ENCODE measurements around the gene PDE3A. TPM values are rescaled to one million over a fixed set of nuclear protein-coding genes. Genes with fewer than 3 reads are reported as not detected.

PDE3A gene
- total RNA-seq, 2 donors from 2014 or later, result 5.5 to 6.2 TPM

DNA sequence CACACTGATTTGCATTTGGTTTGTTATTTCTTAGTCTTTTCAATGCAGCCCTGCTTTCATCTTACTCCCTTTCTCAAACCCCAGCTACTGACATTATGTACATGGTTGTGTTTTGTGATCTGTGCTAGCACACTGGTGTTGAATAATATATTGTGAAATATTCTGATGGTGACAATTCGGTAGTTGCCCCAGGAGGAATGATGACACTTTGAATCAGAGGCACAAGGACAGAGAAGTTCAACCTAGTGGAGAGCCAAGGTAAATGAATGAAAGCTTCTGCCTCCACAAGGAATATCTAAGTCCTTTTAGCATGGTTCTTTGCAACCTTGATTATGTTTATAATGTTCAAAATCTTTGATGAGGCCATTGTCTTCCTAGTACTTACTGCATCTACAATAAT, 159.9 kb downstream of the PDE3A start:
- intact Hi-C loops (cut with DNase I), result no loop called here
- Histone ChIP-seq H3K9me3 (no peaks in the 10 kb centered on the region), H3K36me3 (no peaks in the 10 kb centered on the region), H3K4me1 (replicated peaks) (no peaks in the 10 kb centered on the region), H3K27ac (no peak overlapping the region), H3K27me3 (replicated peaks; ENCODE audit: insufficient read depth) (no peaks in the 10 kb centered on the region), H3K4me3 (no peak overlapping the region)
- TF ChIP-seq POLR2A (IDR thresholded peaks at IDR 0.05) (no peak), POLR2AphosphoS5 (IDR thresholded peaks at IDR 0.05) (no peak)
- TF ChIP-seq, protein P1, sequence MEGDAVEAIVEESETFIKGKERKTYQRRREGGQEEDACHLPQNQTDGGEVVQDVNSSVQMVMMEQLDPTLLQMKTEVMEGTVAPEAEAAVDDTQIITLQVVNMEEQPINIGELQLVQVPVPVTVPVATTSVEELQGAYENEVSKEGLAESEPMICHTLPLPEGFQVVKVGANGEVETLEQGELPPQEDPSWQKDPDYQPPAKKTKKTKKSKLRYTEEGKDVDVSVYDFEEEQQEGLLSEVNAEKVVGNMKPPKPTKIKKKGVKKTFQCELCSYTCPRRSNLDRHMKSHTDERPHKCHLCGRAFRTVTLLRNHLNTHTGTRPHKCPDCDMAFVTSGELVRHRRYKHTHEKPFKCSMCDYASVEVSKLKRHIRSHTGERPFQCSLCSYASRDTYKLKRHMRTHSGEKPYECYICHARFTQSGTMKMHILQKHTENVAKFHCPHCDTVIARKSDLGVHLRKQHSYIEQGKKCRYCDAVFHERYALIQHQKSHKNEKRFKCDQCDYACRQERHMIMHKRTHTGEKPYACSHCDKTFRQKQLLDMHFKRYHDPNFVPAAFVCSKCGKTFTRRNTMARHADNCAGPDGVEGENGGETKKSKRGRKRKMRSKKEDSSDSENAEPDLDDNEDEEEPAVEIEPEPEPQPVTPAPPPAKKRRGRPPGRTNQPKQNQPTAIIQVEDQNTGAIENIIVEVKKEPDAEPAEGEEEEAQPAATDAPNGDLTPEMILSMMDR (IDR thresholded peaks at IDR 0.05), result no peak
- 55% methylated on average over 1 of the region's 1 CpG for WGBS
- DNase-seq (ENCODE audit: low spot score), result no peak

DNA sequence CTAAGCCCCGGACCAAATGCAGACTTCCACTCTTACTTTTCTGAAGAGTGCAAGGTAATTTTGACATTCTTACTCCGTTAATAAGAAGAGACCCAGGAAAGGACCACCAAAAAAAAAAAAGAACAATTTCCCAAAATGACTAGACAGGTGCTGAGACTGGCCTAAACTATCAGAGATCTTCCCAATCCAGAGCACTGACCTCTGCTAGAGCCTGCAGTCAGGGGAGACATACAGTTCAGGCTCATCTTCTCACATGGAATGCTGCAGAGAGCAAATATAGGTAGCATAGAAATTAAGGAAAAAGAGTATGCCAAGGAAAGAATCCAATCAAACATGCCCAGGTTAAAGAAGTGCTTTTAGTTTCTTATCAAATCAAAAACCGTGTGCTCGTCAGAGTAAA, 177.9 kb downstream of the PDE3A start:
- no peak for DNase-seq (ENCODE audit: low spot score)
- intact Hi-C loops (cut with DNase I), result loop anchor here (5.0 to 10.0 kb wide), 2 partner anchors 84 to 171 kb away; no protein-coding TSS in a partner anchor
- no peak for TF ChIP-seq POLR2AphosphoS5 (IDR thresholded peaks at IDR 0.05)
- TF ChIP-seq, protein P1 (IDR thresholded peaks at IDR 0.05), result no peak
- TF ChIP-seq POLR2A (IDR thresholded peaks at IDR 0.05), result no peak
- H3K4me3 ChIP-seq, result no peak overlapping the region
- no peaks in the 10 kb centered on the region for H3K9me3 ChIP-seq
- H3K4me1 ChIP-seq (replicated peaks), result no peaks in the 10 kb centered on the region
- H3K36me3 ChIP-seq, result no peaks in the 10 kb centered on the region
- WGBS, result 67% methylated on average over 4 of the region's 4 CpGs
- no peak overlapping the region for H3K27ac ChIP-seq
- no peaks in the 10 kb centered on the region for H3K27me3 ChIP-seq (replicated peaks; ENCODE audit: insufficient read depth)

DNA sequence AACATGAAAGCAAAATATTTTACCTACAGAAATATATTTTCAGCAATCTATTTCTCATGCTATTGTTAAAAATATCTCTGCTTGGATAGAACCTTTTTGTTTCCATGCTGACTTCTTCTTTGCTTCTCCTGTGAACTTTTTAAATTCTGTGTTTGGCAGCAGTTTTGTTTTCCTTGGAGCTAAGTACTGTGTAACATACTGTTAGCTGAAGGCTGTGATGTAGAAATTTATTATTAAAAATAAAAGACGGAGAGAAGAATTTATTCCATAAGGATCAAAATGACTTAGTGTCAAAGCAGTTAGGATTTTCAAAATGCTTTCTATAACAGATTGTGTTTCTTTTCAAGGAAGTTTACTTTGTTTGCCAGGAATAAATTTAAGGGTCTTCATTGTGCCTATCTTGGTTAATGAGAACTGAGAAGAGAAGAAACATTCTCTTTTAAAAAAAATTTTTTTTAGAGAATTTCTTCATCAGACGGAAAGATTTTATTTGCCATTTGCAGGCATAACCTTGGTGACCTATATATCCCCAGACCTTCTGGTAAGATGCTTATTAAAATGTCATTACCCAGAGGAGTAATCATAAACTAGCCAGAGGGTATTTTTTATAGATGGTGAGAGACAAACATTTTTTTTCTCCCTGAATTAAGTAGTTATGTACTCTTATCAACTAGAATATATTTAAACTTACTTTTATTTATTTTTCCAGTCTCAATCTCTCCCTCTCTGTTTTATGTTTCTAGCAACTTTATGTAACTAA, 179.7 kb downstream of the PDE3A start:
- Histone ChIP-seq H3K4me3 (no peak overlapping the region), H3K9me3 (no peaks in the 10 kb centered on the region), H3K4me1 (replicated peaks) (no peaks in the 10 kb centered on the region), H3K36me3 (no peaks in the 10 kb centered on the region), H3K27me3 (replicated peaks; ENCODE audit: insufficient read depth) (no peaks in the 10 kb centered on the region), H3K27ac (no peak overlapping the region)
- intact Hi-C loops (cut with DNase I), result loop anchor here (5.0 to 10.0 kb wide), 2 partner anchors 86 to 173 kb away; no protein-coding TSS in a partner anchor
- TF ChIP-seq POLR2A (IDR thresholded peaks at IDR 0.05) (no peak), POLR2AphosphoS5 (IDR thresholded peaks at IDR 0.05) (no peak)
- TF ChIP-seq, protein P1 (IDR thresholded peaks at IDR 0.05), result no peak
- 10% methylated on average over 2 of the region's 2 CpGs for WGBS
- no peak for DNase-seq (ENCODE audit: low spot score)

DNA sequence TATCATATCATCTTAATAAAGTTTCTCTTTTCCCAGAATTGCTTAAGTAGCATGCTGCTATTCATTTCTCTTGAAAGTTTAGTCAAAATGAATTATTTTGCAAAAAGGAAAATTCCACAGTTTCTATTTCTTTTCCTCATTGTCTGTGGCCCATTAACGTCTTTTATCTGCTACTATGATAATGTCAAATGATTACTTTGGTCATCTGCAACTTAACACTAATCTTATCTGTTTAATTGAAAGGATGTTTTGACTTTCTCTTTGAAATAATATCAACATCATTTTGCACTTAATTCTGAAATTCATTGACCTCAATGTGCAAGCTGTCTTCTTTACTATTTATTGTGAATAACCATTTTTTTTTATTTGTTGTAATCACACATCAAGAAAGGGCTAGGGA, 180.3 kb downstream of the PDE3A start:
- intact Hi-C loops (cut with DNase I), result loop anchor here (5.0 to 10.0 kb wide), 2 partner anchors 86 to 174 kb away; no protein-coding TSS in a partner anchor
- no peak for DNase-seq (ENCODE audit: low spot score)
- no peak overlapping the region for H3K4me3 ChIP-seq
- no peaks in the 10 kb centered on the region for H3K36me3 ChIP-seq
- H3K9me3 ChIP-seq, result no peaks in the 10 kb centered on the region
- H3K27me3 ChIP-seq (replicated peaks; ENCODE audit: insufficient read depth), result no peaks in the 10 kb centered on the region
- no peaks in the 10 kb centered on the region for H3K4me1 ChIP-seq (replicated peaks)
- WGBS, result 33% methylated on average over 1 of the region's 1 CpG
- H3K27ac ChIP-seq, result no peak overlapping the region
- TF ChIP-seq POLR2A (IDR thresholded peaks at IDR 0.05), result no peak
- TF ChIP-seq, protein P1 (IDR thresholded peaks at IDR 0.05), result no peak
- no peak for TF ChIP-seq POLR2AphosphoS5 (IDR thresholded peaks at IDR 0.05)

All from prostate gland (tissue), 2 donors.